GM12878 (cell line): Measurements from ENCODE around the gene TBP. TPM values are rescaled to one million over a fixed set of nuclear protein-coding genes. Genes with fewer than 3 reads are reported as not detected.

ENCODE experiments used
- ATAC-seq: fragments of 200-7000 bp; cut with Tn5 transposase; 3 replicates; pipeline ENCODE4 v1.9.1; 2020; ENCODE audit warnings: mild to moderate bottlenecking, moderate library complexity
- BruUV-seq: library from RNA; stranded (reverse); fragments of 400-500 nt; replicated peaks from 2 replicates; lab custom pipeline; 2021; lab: Mats Ljungman, UMichigan
- CTCF ChIA-PET: fragments of 300-600 bp; sonication (Branson Sonifier 250); formaldehyde crosslinking; extraction: SDS; loops from one replicate; lab custom pipeline; 2021; ENCODE audit warnings: inconsistent platforms; lab: Yijun Ruan, JAX
- POLR2A ChIA-PET: fragments of 350-600 bp; formaldehyde crosslinking; extraction: SDS; loops from one replicate; lab custom pipeline; 2021; ENCODE audit warnings: inconsistent platforms; lab: Charles Lee
- RAD21 ChIA-PET: fragments of 300-600 bp; sonication (Branson Sonifier 250); formaldehyde crosslinking; loops from one replicate; lab custom pipeline; 2023; ENCODE audit warnings: antibody characterized with exemption; ENCODE audit not compliant: unreplicated experiment; lab: Charles Lee
- SMC1A ChIA-PET: fragments of 300-600 bp; sonication (Branson Sonifier 250); formaldehyde crosslinking; loops from one replicate; lab custom pipeline; 2023; ENCODE audit not compliant: unreplicated experiment, uncharacterized antibody; lab: Charles Lee
- DNase-seq: peaks from one replicate; pipeline ENCODE4 v3.0.0-alpha.2; 2011; ENCODE audit warnings: low read depth, low spot score
- FAIRE-seq: peaks from 3 replicates; lab custom pipeline; 2011; peaks lifted over from hg19 to GRCh38; lab: Jason Lieb, UNC
- H2AFZ ChIP-seq: 2 replicates; pipeline ENCODE4 v1.6.0; 2011; ENCODE audit warnings: low read depth, low read length, control low read depth; ENCODE audit not compliant: control insufficient read depth
- H3K27ac ChIP-seq: 2 replicates; pipeline ENCODE4 v1.5.1; 2011; ENCODE audit warnings: control low read depth; ENCODE audit not compliant: control insufficient read depth, insufficient read depth
- H3K27me3 ChIP-seq, 2 experiments: replicated peaks in 1 of 2; 2 replicates each; pipeline versions ENCODE4 v1.6.0 to v1.6.1; 2011; ENCODE audit warnings: low read length in 1 of 2; ENCODE audit not compliant: control insufficient read depth in 2 of 2, insufficient read depth in 2 of 2
- H3K36me3 ChIP-seq, 2 experiments: 2 replicates each; pipeline ENCODE4 v1.5.1; 2011; ENCODE audit warnings: low read length in 1 of 2; ENCODE audit not compliant: control insufficient read depth in 2 of 2, insufficient read depth in 2 of 2
- H3K4me1 ChIP-seq: 2 replicates; pipeline ENCODE4 v1.6.1; 2011; ENCODE audit warnings: mild to moderate bottlenecking, low read length, moderate library complexity, mixed read lengths; ENCODE audit not compliant: control insufficient read depth, insufficient read depth
- H3K4me2 ChIP-seq: 2 replicates; pipeline ENCODE4 v1.6.0; 2011; ENCODE audit warnings: control low read depth; ENCODE audit not compliant: control insufficient read depth, insufficient read depth
- H3K4me3 ChIP-seq: fragments of 200-600 bp; sonication (generic); 2 replicates; pipeline ENCODE4 v1.5.1; 2016
- H3K79me2 ChIP-seq: 2 replicates; pipeline ENCODE4 v1.6.0; 2011; ENCODE audit warnings: low read length; ENCODE audit not compliant: control insufficient read depth, insufficient read depth
- H3K9ac ChIP-seq: 2 replicates; pipeline ENCODE4 v1.8.0; 2011; ENCODE audit warnings: low read length, control low read depth, mixed read lengths; ENCODE audit not compliant: control insufficient read depth, insufficient read depth
- H3K9me3 ChIP-seq: replicated peaks from 3 replicates; pipeline ENCODE4 v1.5.1; 2011; ENCODE audit warnings: mild to moderate bottlenecking, low read length; ENCODE audit not compliant: control insufficient read depth, insufficient read depth
- H4K20me1 ChIP-seq: 2 replicates; pipeline ENCODE4 v1.6.0; 2011; ENCODE audit not compliant: control insufficient read depth, insufficient read depth
- ASH2L ChIP-seq: fragments of 300-600, 200-600 bp; sonication (generic); IDR thresholded peaks from 2 replicates; pipeline ENCODE4 v1.6.1; 2017; ENCODE audit warnings: low read depth, mild to moderate bottlenecking, borderline replicate concordance
- ATF7 ChIP-seq: fragments of 450-650 bp; IDR thresholded peaks from 2 replicates; pipeline ENCODE4 v1.6.1; 2016; ENCODE audit warnings: low read depth, mild to moderate bottlenecking
- BMI1 ChIP-seq: fragments of 450-650 bp; IDR thresholded peaks from 2 replicates; pipeline ENCODE4 v1.6.1; 2016; ENCODE audit warnings: mild to moderate bottlenecking, moderate library complexity, borderline replicate concordance
- DPF2 ChIP-seq: fragments of 450-650 bp; IDR thresholded peaks from 2 replicates; pipeline ENCODE4 v1.6.1; 2017; ENCODE audit warnings: mild to moderate bottlenecking
- ETV6 ChIP-seq, 2 experiments: fragments of 450-650 bp in 1 of 2; IDR thresholded peaks in 1 of 2; conservative IDR thresholded peaks in 1 of 2; 2 replicates each; pipeline ENCODE4 v1.6.1; 2014; ENCODE audit warnings: antibody characterized with exemption in 1 of 2, borderline replicate concordance in 1 of 2, low read depth in 1 of 2, mild to moderate bottlenecking in 1 of 2, moderate library complexity in 1 of 2
- EZH2 ChIP-seq: IDR thresholded peaks from 2 replicates; pipeline ENCODE4 v1.6.1; 2012; ENCODE audit warnings: low read depth, mild to moderate bottlenecking, control low read depth, inconsistent platforms, low read length, borderline replicate concordance; ENCODE audit not compliant: control insufficient read depth
- HSF1 ChIP-seq: fragments of 150-350 bp; IDR thresholded peaks from 2 replicates; pipeline ENCODE4 v1.6.1; 2014; ENCODE audit warnings: mild to moderate bottlenecking, low read depth, low read length
- KLF5 ChIP-seq: fragments of 450-650 bp; IDR thresholded peaks from 2 replicates; pipeline ENCODE4 v1.6.1; 2014; ENCODE audit warnings: mild to moderate bottlenecking; ENCODE audit not compliant: partially characterized antibody
- NFIC ChIP-seq: IDR thresholded peaks from 2 replicates; pipeline ENCODE4 v1.6.1; 2012; ENCODE audit warnings: low read depth, mild to moderate bottlenecking, inconsistent platforms, low read length, moderate library complexity
- PBX3 ChIP-seq: IDR thresholded peaks from 2 replicates; pipeline ENCODE4 v1.6.1; 2011; ENCODE audit warnings: mild to moderate bottlenecking, low read depth, low read length, moderate library complexity; ENCODE audit not compliant: insufficient replicate concordance
- POU2F2 ChIP-seq: IDR thresholded peaks from 3 replicates; pipeline ENCODE4 v1.6.1; 2011; ENCODE audit warnings: low read depth, mild to moderate bottlenecking, low read length, borderline replicate concordance
- SMAD1 ChIP-seq: fragments of 450-650 bp; IDR thresholded peaks from 2 replicates; pipeline ENCODE4 v1.6.1; 2018; ENCODE audit warnings: mild to moderate bottlenecking, low read depth; ENCODE audit not compliant: partially characterized antibody
- SREBF2 ChIP-seq: IDR thresholded peaks from 2 replicates; pipeline ENCODE4 v1.6.1; 2012; ENCODE audit warnings: mild to moderate bottlenecking, low read length
- SRF ChIP-seq, 2 experiments: IDR thresholded peaks; 2 replicates each; pipeline ENCODE4 v1.6.1; 2011; ENCODE audit warnings: low read depth in 2 of 2, low read length in 2 of 2, mild to moderate bottlenecking in 1 of 2, moderate library complexity in 1 of 2
- TBL1XR1 ChIP-seq: IDR thresholded peaks from 2 replicates; pipeline ENCODE4 v1.6.1; 2012; ENCODE audit warnings: low read depth, low read length, improper control_type of control experiment
- YY1 ChIP-seq: IDR thresholded peaks from 2 replicates; pipeline ENCODE4 v1.6.1; 2011; ENCODE audit warnings: low read depth, mild to moderate bottlenecking, low read length
- ZSCAN29 ChIP-seq: fragments of 450-650 bp; IDR thresholded peaks from 2 replicates; pipeline ENCODE4 v1.6.1; 2017; ENCODE audit warnings: mild to moderate bottlenecking, moderate library complexity
- WGBS: methylation state at CpG from one replicate; pipeline ENCODE4 v1.1.6; 2016; ENCODE audit warnings: low lambda C conversion rate; ENCODE audit not compliant: insufficient replicate concordance, insufficient coverage; ENCODE audit errors: missing lambda C conversion rate; 5-methylcytosine and 5-hydroxymethylcytosine counted together
- in situ Hi-C: fragments of 300-500 bp; cut with MboI; formaldehyde crosslinking; loops from 9 replicates; pipeline ENCODE4 v1.14.3; 2018; ENCODE audit warnings: mixed read lengths
- intact Hi-C: fragments of 100-400 bp; cut with micrococcal nuclease; formaldehyde crosslinking; loops from one replicate; pipeline ENCODE4 v1.14.2; 2022; ENCODE audit not compliant: unreplicated experiment
- polyA plus RNA-seq, 11 experiments: library from polyadenylated mRNA; depleted of rRNA in 4 of 11; unstranded in 6 of 11; stranded (reverse) in 5 of 11; fragments of >200 nt; fragmentation: Nextera tagmentation in 4 of 11; fragmentation: Illumina TruSeq in 1 of 11; extraction: Ambion mirVana in 4 of 11; extraction: Trizol in 1 of 11; gene quantifications; 1 replicate in 1 of 11; 2 replicates in 10 of 11; pipeline versions ENCODE4 v1.2.1 to v1.2.3, GENCODE V29; 2011 to 2016; ENCODE audit warnings: inconsistent platforms in 2 of 11, missing spikeins in 2 of 11, low read depth in 1 of 11
- total RNA-seq, 4 experiments: library from RNA; depleted of rRNA in 3 of 4; stranded (reverse); fragments of >200 nt in 3 of 4; fragmentation: Illumina TruSeq in 1 of 4; extraction: Trizol in 1 of 4; gene quantifications; 2 replicates each; pipeline versions ENCODE4 v1.2.1 to v1.2.3, GENCODE V29; 2013 to 2021
- TF ChIP-seq, protein P1 (sequence below): IDR thresholded peaks from 2 replicates; pipeline ENCODE4 v1.6.1; 2012; ENCODE audit warnings: low read depth, low read length, improper control_type of control experiment
- TF ChIP-seq, protein P2 (sequence below): IDR thresholded peaks from 2 replicates; pipeline ENCODE4 v1.6.1; 2011; ENCODE audit warnings: low read depth, mild to moderate bottlenecking, low read length, moderate library complexity, borderline replicate concordance; ENCODE audit errors: extremely low read depth

TBP gene
- total and polyA plus RNA-seq, 10 of the 15 experiments (the other 5 are each of a cell fraction or from before 2014, with no cell fraction given): 13.6 to 39.5 (median 26.5) TPM

- no peak for TF ChIP-seq HSF1
- no peak for TF ChIP-seq KLF5
These were observed 48.9 kb upstream of the TBP start (continued) for GRCh38 chr6:170505306-170505705.

DNA sequence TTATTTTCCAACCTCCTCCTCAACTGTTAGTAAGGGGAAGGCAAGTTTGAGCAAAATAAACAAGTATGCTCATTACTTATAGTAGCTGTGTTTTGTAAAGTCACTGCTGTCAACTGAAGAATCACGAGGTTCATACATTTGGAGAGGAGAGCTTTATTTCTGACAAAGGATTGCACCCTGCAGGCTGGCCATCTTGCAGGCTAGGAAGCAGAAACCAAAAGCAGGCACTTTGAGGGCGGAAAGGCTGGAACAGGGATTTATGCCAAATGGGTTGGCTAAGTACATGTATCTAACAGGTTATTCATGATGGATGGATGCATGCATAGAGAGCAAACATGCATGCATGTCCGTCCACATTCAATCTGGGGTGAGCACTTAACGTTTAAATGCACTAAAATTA is 47.7 kb upstream of the TBP start:
- Histone ChIP-seq H3K4me1 (no peaks in the 10 kb centered on the region), H4K20me1 (no peaks in the 10 kb centered on the region), H3K27ac (no peak overlapping the region), H3K4me2 (no peak overlapping the region), H2AFZ (no peak overlapping the region), H3K9me3 (no peaks in the 10 kb centered on the region; the same call in 2 of the 3 replicates), H3K27me3 (no peaks in the 10 kb centered on the region), H3K9ac (no peak overlapping the region), H3K79me2 (no peaks in the 10 kb centered on the region), H3K4me3 (no peak overlapping the region), H3K36me3 (no peaks in the 10 kb centered on the region)
- ATAC-seq (no peak), FAIRE-seq (no peak), DNase-seq (no peak)
- in situ Hi-C loops: no loop called here
- ChIA-PET RAD21 (no interaction called here), SMC1A (interaction anchor here (1.1 to 3.6 kb wide), 4 partner anchors 11 to 75 kb away, joined by 3 to 9 read pairs (median 3); no protein-coding TSS in a partner anchor), POLR2A (no interaction called here), CTCF (interaction anchor here (1.0 kb wide), 1 partner anchor 11 kb away, joined by 3 read pairs; no protein-coding TSS in a partner anchor)
- TF ChIP-seq, protein P1, sequence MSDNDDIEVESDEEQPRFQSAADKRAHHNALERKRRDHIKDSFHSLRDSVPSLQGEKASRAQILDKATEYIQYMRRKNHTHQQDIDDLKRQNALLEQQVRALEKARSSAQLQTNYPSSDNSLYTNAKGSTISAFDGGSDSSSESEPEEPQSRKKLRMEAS: no peak
- TF ChIP-seq ASH2L (no peak), PBX3 (no peak), BMI1 (no peak), ZSCAN29 (no peak), ATF7 (no peak), SMAD1 (no peak), SRF (IDR thresholded peaks at IDR 0.05; ENCODE audit: low read depth in 2 of 2, low read length in 2 of 2) (no peak), EZH2 (no peak), TBL1XR1 (no peak), POU2F2 (no peak), DPF2 (no peak), SREBF2 (no peak), ETV6 (conservative IDR thresholded peaks at IDR 0.05 in 1 of 2, IDR thresholded peaks at IDR 0.05 in 1 of 2; ENCODE audit: borderline replicate concordance in 1 of 2, low read depth in 1 of 2) (no peak), YY1 (no peak), NFIC (no peak)
- TF ChIP-seq, protein P2, sequence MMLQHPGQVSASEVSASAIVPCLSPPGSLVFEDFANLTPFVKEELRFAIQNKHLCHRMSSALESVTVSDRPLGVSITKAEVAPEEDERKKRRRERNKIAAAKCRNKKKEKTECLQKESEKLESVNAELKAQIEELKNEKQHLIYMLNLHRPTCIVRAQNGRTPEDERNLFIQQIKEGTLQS: no peak
- intact Hi-C loops: no loop called here
- WGBS: 0% methylated on average over 4 of the region's 4 CpGs
- BruUV-seq: no TSS peak
